PC-9 (cell line): ENCODE measurements around the gene CXCL8.

ENCODE experiments used
- EZH2 ChIP-seq: fragments of 200-600 bp; sonication (generic); IDR thresholded peaks from 2 replicates; pipeline ENCODE4 v1.8.0; 2017; ENCODE audit warnings: antibody characterized with exemption, low read depth
- TF ChIP-seq, protein P1 (sequence below): fragments of 200-600 bp; sonication (generic); conservative IDR thresholded peaks from 2 replicates; pipeline ENCODE4 v1.6.1; 2017; ENCODE audit warnings: mixed run types, antibody characterized with exemption, mild to moderate bottlenecking, moderate library complexity

- TF ChIP-seq, protein P1, sequence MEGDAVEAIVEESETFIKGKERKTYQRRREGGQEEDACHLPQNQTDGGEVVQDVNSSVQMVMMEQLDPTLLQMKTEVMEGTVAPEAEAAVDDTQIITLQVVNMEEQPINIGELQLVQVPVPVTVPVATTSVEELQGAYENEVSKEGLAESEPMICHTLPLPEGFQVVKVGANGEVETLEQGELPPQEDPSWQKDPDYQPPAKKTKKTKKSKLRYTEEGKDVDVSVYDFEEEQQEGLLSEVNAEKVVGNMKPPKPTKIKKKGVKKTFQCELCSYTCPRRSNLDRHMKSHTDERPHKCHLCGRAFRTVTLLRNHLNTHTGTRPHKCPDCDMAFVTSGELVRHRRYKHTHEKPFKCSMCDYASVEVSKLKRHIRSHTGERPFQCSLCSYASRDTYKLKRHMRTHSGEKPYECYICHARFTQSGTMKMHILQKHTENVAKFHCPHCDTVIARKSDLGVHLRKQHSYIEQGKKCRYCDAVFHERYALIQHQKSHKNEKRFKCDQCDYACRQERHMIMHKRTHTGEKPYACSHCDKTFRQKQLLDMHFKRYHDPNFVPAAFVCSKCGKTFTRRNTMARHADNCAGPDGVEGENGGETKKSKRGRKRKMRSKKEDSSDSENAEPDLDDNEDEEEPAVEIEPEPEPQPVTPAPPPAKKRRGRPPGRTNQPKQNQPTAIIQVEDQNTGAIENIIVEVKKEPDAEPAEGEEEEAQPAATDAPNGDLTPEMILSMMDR = no peak
- no peak for TF ChIP-seq EZH2
These were observed 34.6 kb upstream of the CXCL8 start for GRCh38 chr4:73705721-73706120.
